Cardiac septum (tissue), 1 donor: Measurements from ENCODE around the gene PTPRM. TPM values are rescaled to one million over a fixed set of nuclear protein-coding genes. Genes with fewer than 3 reads are reported as not detected.

ENCODE experiments used
- DNase-seq: peaks from one replicate; pipeline ENCODE4 v3.0.0-alpha.2; 2020; ENCODE audit warnings: low spot score
- intact Hi-C: fragments of 100-400 bp; cut with DNase I; formaldehyde crosslinking; loops from one replicate; pipeline ENCODE4 v1.14.0; 2022
- total RNA-seq: library from RNA; stranded (reverse); fragmentation: NEBNext Ultra II Directional; extraction: Animal tissue kit (Norgen Biotek cat#: 25700); gene quantifications from one replicate; pipeline ENCODE4 v1.2.1, GENCODE V29; 2021
- donor health status: DM: no; HTN: no; CAD: no.

PTPRM gene
- total RNA-seq, 1 donor from 2014 or later = 132 TPM

DNA sequence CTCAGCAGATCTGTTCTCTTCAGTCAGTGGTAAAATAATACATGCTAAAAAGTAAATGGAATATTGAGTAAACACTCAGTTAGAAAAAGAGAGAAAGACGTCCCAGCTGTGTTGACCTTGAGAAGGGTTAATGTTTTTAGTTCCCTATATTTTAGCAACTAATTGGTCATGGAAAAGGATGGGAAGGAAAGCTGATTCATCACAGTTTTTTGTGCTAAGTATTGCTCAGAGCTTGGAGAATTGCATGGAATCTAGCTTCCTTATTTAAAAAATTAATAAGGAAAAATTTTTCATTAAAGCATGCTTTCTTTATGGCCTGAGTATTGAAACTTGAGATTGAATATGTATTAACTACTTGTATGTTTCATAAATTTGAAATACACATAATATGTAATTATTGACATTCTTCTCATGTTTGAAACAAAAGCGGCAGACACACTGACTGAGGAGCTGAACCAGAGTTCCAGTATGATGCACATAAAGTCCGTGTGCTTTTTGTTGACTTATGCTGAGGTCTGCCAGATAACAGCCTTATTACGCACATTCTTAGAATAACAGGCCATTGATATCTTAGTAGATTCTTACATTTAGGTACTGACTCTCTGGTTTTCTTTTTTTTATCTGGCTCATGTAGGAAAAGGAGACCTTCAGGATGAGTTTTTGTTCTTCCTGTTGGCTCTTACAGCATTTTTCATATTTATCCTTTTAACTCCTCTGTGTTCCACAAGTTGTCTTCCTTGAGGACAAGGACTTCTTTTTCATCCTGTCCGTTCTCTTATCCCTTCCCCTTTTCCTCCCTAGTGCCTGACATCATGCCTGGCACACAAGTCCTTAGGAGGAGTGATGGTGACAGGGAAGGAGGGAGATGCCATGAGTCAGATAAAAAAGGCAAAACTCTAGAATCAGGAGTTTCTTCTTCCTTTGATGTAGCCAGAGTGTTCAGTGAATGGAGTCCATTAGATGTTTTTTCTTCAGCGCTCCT lies 194.1 kb downstream of the PTPRM start:
- intact Hi-C loops = no loop called here
- no peak for DNase-seq

DNA sequence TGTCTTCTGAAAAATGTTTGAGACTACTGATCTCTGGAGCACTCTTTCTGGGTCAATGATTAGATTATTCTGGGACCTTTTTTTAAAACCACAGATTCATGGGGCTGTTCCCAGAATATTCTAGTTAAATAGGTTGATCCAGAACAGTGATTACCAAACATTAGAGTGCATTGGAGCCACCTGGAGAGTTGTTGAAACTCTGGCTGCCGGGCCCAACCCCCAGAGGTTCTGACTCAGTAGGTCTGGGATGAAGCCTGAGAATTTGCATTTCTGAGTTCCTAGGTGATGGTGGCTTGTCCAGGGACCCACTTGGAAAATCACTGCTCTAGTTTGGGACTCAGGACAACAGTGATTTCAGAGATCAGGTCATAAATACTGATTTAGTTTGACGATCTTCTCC lies 197.3 kb downstream of the PTPRM start:
- intact Hi-C loops = no loop called here
- no peak for DNase-seq

- intact Hi-C loops = no loop called here
- DNase-seq = no peak
Observed at GRCh38 chr18:7766346-7766745, 199.2 kb downstream of the PTPRM start.

- DNase-seq = no peak
- intact Hi-C loops = no loop called here
Observed at GRCh38 chr18:7766817-7767216, 199.7 kb downstream of the PTPRM start.

DNA sequence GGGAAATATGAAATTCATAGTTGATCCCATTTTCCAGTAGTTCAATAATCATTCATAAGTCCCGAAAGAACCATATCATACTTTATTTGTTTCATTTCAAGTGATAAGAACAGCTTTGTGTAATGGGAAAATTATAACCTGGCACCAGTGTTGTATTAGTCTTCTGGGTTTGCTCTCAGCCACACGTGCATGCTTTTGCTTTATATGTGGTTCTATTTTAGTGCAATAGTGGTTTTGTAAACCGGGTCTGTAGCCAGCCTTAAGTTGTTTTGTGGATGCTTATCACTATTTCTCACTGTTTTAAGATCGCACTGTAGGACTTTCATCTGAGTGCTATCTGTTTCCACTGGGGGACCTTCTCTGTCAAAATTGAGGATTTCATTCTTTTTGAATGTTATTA lies 203.8 kb downstream of the PTPRM start:
- intact Hi-C loops = no loop called here
- no peak for DNase-seq

- DNase-seq = no peak
- intact Hi-C loops = no loop called here
Observed at GRCh38 chr18:7772510-7772888, 205.4 kb downstream of the PTPRM start.

- no peak for DNase-seq
- intact Hi-C loops = no loop called here
Observed at GRCh38 chr18:7772951-7773350, 205.8 kb downstream of the PTPRM start.

DNA sequence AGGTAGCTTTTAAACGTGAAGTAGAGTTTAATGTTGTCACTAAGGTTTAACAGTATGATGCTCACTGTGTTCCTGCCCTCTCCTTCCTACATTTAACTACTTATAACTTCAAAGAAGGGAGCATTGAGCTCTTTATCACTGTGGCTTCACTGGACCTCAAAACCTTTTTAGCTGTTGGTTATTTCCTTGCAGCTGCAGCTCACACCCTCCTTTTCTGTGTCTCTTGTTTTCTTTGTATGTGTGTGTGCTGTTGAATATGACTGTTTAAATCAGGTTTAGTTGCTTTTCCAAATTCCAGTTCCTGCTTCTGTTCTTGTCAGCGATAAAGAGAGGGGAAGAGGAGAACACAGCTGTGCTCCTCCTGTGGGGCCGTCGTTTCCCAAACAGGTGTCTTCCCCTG lies 208.0 kb downstream of the PTPRM start:
- DNase-seq = no peak
- intact Hi-C loops = no loop called here

- intact Hi-C loops = no loop called here
- no peak for DNase-seq
Observed at GRCh38 chr18:7775843-7776242, 208.7 kb downstream of the PTPRM start.

DNA sequence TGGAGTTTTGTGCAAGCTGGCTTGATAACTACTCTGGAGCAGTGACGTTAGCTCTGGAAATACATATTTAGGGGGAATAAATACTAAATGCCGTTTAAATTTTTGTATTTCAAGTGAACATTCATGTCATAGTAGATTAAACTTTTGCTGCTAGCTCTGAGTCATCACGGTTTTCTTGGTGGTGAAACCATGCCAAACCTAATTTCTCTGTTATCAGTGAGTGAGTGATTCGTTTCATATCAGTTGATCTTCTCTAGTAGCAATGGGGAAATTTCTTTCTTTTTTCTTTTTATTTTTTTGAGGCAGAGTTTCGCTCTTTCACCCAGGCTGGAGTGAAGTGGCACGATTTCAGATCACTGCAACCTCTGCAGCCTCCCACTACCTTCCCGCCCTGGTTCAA lies 211.1 kb downstream of the PTPRM start:
- DNase-seq = no peak
- intact Hi-C loops = no loop called here

DNA sequence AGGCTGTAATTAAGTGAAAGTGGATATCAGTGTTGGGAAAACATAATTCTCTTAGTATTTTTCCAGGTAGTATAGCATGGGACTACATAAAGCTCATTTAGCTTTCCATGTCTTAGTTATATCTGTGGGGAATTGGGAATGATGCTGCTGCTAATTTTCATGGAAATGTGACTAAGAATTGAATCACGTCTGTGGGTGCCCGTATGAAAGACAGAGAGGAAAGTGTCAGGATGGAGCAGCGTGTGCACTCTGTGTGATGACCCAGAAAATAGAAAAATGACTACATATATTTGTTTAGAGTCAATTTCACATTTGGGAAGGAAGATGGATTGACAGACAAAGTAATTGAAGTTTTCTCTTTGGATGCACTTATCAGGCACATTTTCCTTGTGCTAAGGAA lies 212.1 kb downstream of the PTPRM start:
- intact Hi-C loops = no loop called here
- DNase-seq = no peak

- no peak for DNase-seq
- intact Hi-C loops = no loop called here
Observed at GRCh38 chr18:7784171-7784570, 217.1 kb downstream of the PTPRM start.

GRCh38 chr18:7786569-7786968 lies 219.5 kb downstream of the PTPRM start:
- no peak for DNase-seq
- intact Hi-C loops = no loop called here

DNA sequence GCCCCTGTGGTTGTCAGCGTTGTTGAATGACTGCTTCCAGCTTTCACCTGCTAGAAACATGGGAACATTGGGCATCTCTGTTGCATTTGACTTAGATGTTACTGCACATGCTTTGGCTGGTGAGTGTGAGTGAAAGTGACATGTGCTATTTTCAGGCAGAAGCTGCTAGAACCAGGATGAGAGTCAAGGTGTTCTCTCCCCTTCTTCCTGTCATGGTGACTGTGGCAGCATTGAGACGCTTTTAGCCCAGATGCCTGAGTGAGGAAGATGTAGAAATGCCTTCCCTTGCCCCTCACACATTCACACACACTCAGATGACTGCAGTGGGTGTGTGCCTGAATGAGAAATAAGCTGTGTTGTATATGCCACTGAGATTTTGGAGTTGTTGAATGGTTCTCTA lies 220.2 kb downstream of the PTPRM start:
- intact Hi-C loops = no loop called here
- DNase-seq = no peak

GRCh38 chr18:7789856-7790552 lies 222.9 kb downstream of the PTPRM start:
- intact Hi-C loops = loop anchor here (10.0 kb wide), 1 partner anchor 595 kb away; no protein-coding TSS in a partner anchor

GRCh38 chr18:7793100-7793499 lies 226.0 kb downstream of the PTPRM start:
- intact Hi-C loops = loop anchor here (10.0 kb wide), 1 partner anchor 592 kb away; no protein-coding TSS in a partner anchor
- no peak for DNase-seq

More at GRCh38 chr18:7789856-7790552, 222.9 kb downstream of the PTPRM start:
- no peak for DNase-seq

- intact Hi-C loops = no loop called here
- no peak for DNase-seq
Observed at GRCh38 chr18:7803956-7804469, 236.9 kb downstream of the PTPRM start.

DNA sequence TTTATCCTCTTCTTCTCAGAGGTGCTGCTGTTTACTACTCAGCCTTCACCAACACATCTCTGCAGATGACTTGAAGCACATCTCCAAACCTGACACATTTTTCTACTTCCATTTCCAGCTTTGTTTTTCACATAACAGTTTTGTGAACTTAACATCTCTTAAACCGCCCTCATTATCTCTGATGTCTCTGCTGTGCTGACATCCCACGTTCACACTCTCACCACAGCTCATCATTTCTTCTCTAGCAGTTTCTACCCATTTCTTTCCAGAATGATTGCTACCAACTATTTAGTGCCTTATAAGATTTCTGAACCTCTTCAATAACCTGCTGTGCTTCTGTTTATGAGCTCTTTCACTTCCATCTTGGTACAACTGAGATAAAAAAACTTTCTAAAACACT lies 238.0 kb downstream of the PTPRM start:
- intact Hi-C loops = no loop called here
- DNase-seq = no peak

- intact Hi-C loops = no loop called here
- DNase-seq = no peak
Observed at GRCh38 chr18:7805880-7806279, 238.8 kb downstream of the PTPRM start.

GRCh38 chr18:7807936-7808453 lies 240.9 kb downstream of the PTPRM start:
- intact Hi-C loops = no loop called here
- DNase-seq = no peak
